ENCODE data around the gene ZNF580.

GRCh38 chr19:55635856-55636440, 4.9 kb upstream of the ZNF580 start:
- TF ChIP-seq POLR2A (IDR thresholded peaks at IDR 0.05): no peak
- TF ChIP-seq, protein P1, sequence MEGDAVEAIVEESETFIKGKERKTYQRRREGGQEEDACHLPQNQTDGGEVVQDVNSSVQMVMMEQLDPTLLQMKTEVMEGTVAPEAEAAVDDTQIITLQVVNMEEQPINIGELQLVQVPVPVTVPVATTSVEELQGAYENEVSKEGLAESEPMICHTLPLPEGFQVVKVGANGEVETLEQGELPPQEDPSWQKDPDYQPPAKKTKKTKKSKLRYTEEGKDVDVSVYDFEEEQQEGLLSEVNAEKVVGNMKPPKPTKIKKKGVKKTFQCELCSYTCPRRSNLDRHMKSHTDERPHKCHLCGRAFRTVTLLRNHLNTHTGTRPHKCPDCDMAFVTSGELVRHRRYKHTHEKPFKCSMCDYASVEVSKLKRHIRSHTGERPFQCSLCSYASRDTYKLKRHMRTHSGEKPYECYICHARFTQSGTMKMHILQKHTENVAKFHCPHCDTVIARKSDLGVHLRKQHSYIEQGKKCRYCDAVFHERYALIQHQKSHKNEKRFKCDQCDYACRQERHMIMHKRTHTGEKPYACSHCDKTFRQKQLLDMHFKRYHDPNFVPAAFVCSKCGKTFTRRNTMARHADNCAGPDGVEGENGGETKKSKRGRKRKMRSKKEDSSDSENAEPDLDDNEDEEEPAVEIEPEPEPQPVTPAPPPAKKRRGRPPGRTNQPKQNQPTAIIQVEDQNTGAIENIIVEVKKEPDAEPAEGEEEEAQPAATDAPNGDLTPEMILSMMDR (IDR thresholded peaks at IDR 0.05): no peak
